GM12878 (cell line): Measurements from ENCODE around the gene SNX33. TPM values are rescaled to one million over a fixed set of nuclear protein-coding genes. Genes with fewer than 3 reads are reported as not detected.
"Not testable (repeated sequence)": the region's sequence is repeated elsewhere in the genome, so short reads cannot be mapped to it uniquely, and the experiment has no call there.

Source experiments
- ATAC-seq: fragments of 200-7000 bp; cut with Tn5 transposase; 3 replicates; pipeline ENCODE4 v1.9.1; 2020; ENCODE audit warnings: mild to moderate bottlenecking, moderate library complexity
- BruUV-seq: library from RNA; stranded (reverse); fragments of 400-500 nt; replicated peaks from 2 replicates; lab custom pipeline; 2021; lab: Mats Ljungman, UMichigan
- CTCF ChIA-PET: fragments of 300-600 bp; sonication (Branson Sonifier 250); formaldehyde crosslinking; extraction: SDS; loops from one replicate; lab custom pipeline; 2021; ENCODE audit warnings: inconsistent platforms; lab: Yijun Ruan, JAX
- POLR2A ChIA-PET: fragments of 350-600 bp; formaldehyde crosslinking; extraction: SDS; loops from one replicate; lab custom pipeline; 2021; ENCODE audit warnings: inconsistent platforms; lab: Charles Lee
- RAD21 ChIA-PET: fragments of 300-600 bp; sonication (Branson Sonifier 250); formaldehyde crosslinking; loops from one replicate; lab custom pipeline; 2023; ENCODE audit warnings: antibody characterized with exemption; ENCODE audit not compliant: unreplicated experiment; lab: Charles Lee
- SMC1A ChIA-PET: fragments of 300-600 bp; sonication (Branson Sonifier 250); formaldehyde crosslinking; loops from one replicate; lab custom pipeline; 2023; ENCODE audit not compliant: unreplicated experiment, uncharacterized antibody; lab: Charles Lee
- DNase-seq: peaks from one replicate; pipeline ENCODE4 v3.0.0-alpha.2; 2011; ENCODE audit warnings: low read depth, low spot score
- FAIRE-seq: peaks from 3 replicates; lab custom pipeline; 2011; peaks lifted over from hg19 to GRCh38; lab: Jason Lieb, UNC
- H2AFZ ChIP-seq: 2 replicates; pipeline ENCODE4 v1.6.0; 2011; ENCODE audit warnings: low read depth, low read length, control low read depth; ENCODE audit not compliant: control insufficient read depth
- H3K27ac ChIP-seq: 2 replicates; pipeline ENCODE4 v1.5.1; 2011; ENCODE audit warnings: control low read depth; ENCODE audit not compliant: control insufficient read depth, insufficient read depth
- H3K27me3 ChIP-seq, 2 experiments: replicated peaks in 1 of 2; 2 replicates each; pipeline versions ENCODE4 v1.6.0 to v1.6.1; 2011; ENCODE audit warnings: low read length in 1 of 2; ENCODE audit not compliant: control insufficient read depth in 2 of 2, insufficient read depth in 2 of 2
- H3K36me3 ChIP-seq, 2 experiments: 2 replicates each; pipeline ENCODE4 v1.5.1; 2011; ENCODE audit warnings: low read length in 1 of 2; ENCODE audit not compliant: control insufficient read depth in 2 of 2, insufficient read depth in 2 of 2
- H3K4me1 ChIP-seq: 2 replicates; pipeline ENCODE4 v1.6.1; 2011; ENCODE audit warnings: mild to moderate bottlenecking, low read length, moderate library complexity, mixed read lengths; ENCODE audit not compliant: control insufficient read depth, insufficient read depth
- H3K4me2 ChIP-seq: 2 replicates; pipeline ENCODE4 v1.6.0; 2011; ENCODE audit warnings: control low read depth; ENCODE audit not compliant: control insufficient read depth, insufficient read depth
- H3K4me3 ChIP-seq: fragments of 200-600 bp; sonication (generic); 2 replicates; pipeline ENCODE4 v1.5.1; 2016
- H3K79me2 ChIP-seq: 2 replicates; pipeline ENCODE4 v1.6.0; 2011; ENCODE audit warnings: low read length; ENCODE audit not compliant: control insufficient read depth, insufficient read depth
- H3K9ac ChIP-seq: 2 replicates; pipeline ENCODE4 v1.8.0; 2011; ENCODE audit warnings: low read length, control low read depth, mixed read lengths; ENCODE audit not compliant: control insufficient read depth, insufficient read depth
- H3K9me3 ChIP-seq: replicated peaks from 3 replicates; pipeline ENCODE4 v1.5.1; 2011; ENCODE audit warnings: mild to moderate bottlenecking, low read length; ENCODE audit not compliant: control insufficient read depth, insufficient read depth
- H4K20me1 ChIP-seq: 2 replicates; pipeline ENCODE4 v1.6.0; 2011; ENCODE audit not compliant: control insufficient read depth, insufficient read depth
- WGBS: methylation state at CpG from one replicate; pipeline ENCODE4 v1.1.6; 2016; ENCODE audit warnings: low lambda C conversion rate; ENCODE audit not compliant: insufficient replicate concordance, insufficient coverage; ENCODE audit errors: missing lambda C conversion rate; 5-methylcytosine and 5-hydroxymethylcytosine counted together
- in situ Hi-C: fragments of 300-500 bp; cut with MboI; formaldehyde crosslinking; loops from 9 replicates; pipeline ENCODE4 v1.14.3; 2018; ENCODE audit warnings: mixed read lengths
- intact Hi-C: fragments of 100-400 bp; cut with micrococcal nuclease; formaldehyde crosslinking; loops from one replicate; pipeline ENCODE4 v1.14.2; 2022; ENCODE audit not compliant: unreplicated experiment
- polyA plus RNA-seq, 11 experiments: library from polyadenylated mRNA; depleted of rRNA in 4 of 11; unstranded in 6 of 11; stranded (reverse) in 5 of 11; fragments of >200 nt; fragmentation: Nextera tagmentation in 4 of 11; fragmentation: Illumina TruSeq in 1 of 11; extraction: Ambion mirVana in 4 of 11; extraction: Trizol in 1 of 11; gene quantifications; 1 replicate in 1 of 11; 2 replicates in 10 of 11; pipeline versions ENCODE4 v1.2.1 to v1.2.3, GENCODE V29; 2011 to 2016; ENCODE audit warnings: inconsistent platforms in 2 of 11, missing spikeins in 2 of 11, low read depth in 1 of 11
- total RNA-seq, 4 experiments: library from RNA; depleted of rRNA in 3 of 4; stranded (reverse); fragments of >200 nt in 3 of 4; fragmentation: Illumina TruSeq in 1 of 4; extraction: Trizol in 1 of 4; gene quantifications; 2 replicates each; pipeline versions ENCODE4 v1.2.1 to v1.2.3, GENCODE V29; 2013 to 2021
- TF ChIP-seq, protein P1 (sequence below): IDR thresholded peaks from 2 replicates; pipeline ENCODE4 v1.6.1; 2012; ENCODE audit warnings: improper control_type of control experiment, low read depth, low read length; ENCODE audit not compliant: insufficient replicate concordance

SNX33 gene
- total and polyA plus RNA-seq, 10 of the 15 experiments (the other 5 are each of a cell fraction or from before 2014, with no cell fraction given) = 0.13 to 1.9 (median 0.55) TPM

GRCh38 chr15:75688831-75689230 is 41.1 kb downstream of the SNX33 start (continued):
- TF ChIP-seq, protein P1, sequence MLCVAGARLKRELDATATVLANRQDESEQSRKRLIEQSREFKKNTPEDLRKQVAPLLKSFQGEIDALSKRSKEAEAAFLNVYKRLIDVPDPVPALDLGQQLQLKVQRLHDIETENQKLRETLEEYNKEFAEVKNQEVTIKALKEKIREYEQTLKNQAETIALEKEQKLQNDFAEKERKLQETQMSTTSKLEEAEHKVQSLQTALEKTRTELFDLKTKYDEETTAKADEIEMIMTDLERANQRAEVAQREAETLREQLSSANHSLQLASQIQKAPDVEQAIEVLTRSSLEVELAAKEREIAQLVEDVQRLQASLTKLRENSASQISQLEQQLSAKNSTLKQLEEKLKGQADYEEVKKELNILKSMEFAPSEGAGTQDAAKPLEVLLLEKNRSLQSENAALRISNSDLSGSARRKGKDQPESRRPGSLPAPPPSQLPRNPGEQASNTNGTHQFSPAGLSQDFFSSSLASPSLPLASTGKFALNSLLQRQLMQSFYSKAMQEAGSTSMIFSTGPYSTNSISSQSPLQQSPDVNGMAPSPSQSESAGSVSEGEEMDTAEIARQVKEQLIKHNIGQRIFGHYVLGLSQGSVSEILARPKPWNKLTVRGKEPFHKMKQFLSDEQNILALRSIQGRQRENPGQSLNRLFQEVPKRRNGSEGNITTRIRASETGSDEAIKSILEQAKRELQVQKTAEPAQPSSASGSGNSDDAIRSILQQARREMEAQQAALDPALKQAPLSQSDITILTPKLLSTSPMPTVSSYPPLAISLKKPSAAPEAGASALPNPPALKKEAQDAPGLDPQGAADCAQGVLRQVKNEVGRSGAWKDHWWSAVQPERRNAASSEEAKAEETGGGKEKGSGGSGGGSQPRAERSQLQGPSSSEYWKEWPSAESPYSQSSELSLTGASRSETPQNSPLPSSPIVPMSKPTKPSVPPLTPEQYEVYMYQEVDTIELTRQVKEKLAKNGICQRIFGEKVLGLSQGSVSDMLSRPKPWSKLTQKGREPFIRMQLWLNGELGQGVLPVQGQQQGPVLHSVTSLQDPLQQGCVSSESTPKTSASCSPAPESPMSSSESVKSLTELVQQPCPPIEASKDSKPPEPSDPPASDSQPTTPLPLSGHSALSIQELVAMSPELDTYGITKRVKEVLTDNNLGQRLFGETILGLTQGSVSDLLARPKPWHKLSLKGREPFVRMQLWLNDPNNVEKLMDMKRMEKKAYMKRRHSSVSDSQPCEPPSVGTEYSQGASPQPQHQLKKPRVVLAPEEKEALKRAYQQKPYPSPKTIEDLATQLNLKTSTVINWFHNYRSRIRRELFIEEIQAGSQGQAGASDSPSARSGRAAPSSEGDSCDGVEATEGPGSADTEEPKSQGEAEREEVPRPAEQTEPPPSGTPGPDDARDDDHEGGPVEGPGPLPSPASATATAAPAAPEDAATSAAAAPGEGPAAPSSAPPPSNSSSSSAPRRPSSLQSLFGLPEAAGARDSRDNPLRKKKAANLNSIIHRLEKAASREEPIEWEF = no peak

GRCh38 chr15:75689429-75689828 is 41.7 kb downstream of the SNX33 start:
- H3K9me3 ChIP-seq, H3K4me3 ChIP-seq, H3K27ac ChIP-seq, FAIRE-seq, H2AFZ ChIP-seq, H3K36me3 ChIP-seq, H3K9ac ChIP-seq, BruUV-seq, DNase-seq, ATAC-seq, SMC1A ChIA-PET, H3K4me2 ChIP-seq, H3K79me2 ChIP-seq, RAD21 ChIA-PET, POLR2A ChIA-PET, H3K27me3 ChIP-seq, H4K20me1 ChIP-seq, CTCF ChIA-PET: not testable (repeated sequence)
- WGBS = 39% methylated on average over 20 of the region's 20 CpGs
- H3K4me1 ChIP-seq = peaks cover 13% of the 10 kb centered on the region
- intact Hi-C loops (loop anchor here (5.0 kb wide), 1 partner anchor 43 kb away; no protein-coding TSS in a partner anchor), in situ Hi-C loops (loop anchor here (5.0 kb wide), 1 partner anchor 113 kb away; no protein-coding TSS in a partner anchor)

- intact Hi-C loops, in situ Hi-C loops, BruUV-seq, H3K4me3 ChIP-seq, ATAC-seq, H3K27ac ChIP-seq, FAIRE-seq, H3K9ac ChIP-seq, H2AFZ ChIP-seq, H3K36me3 ChIP-seq, DNase-seq, H3K79me2 ChIP-seq, H3K9me3 ChIP-seq, H4K20me1 ChIP-seq, H3K27me3 ChIP-seq: not testable (repeated sequence)
- H3K4me2 ChIP-seq = peak overlapping the region; percentile 1; the same call in 1 of the 2 replicates
- RAD21 ChIA-PET = interaction anchor here (0.7 kb wide), 1 partner anchor 41 kb away, joined by 3 read pairs; no protein-coding TSS in a partner anchor
- SMC1A ChIA-PET = interaction anchor here (0.7 to 2.7 kb wide), 3 partner anchors 12 to 31 kb away, joined by 3 to 11 read pairs (median 4); a partner anchor contains a TSS
- POLR2A ChIA-PET = interaction anchor here (1.5 kb wide), 1 partner anchor 46 kb away, joined by 3 read pairs; no protein-coding TSS in a partner anchor
- 40% methylated on average over 4 of the region's 4 CpGs for WGBS
- CTCF ChIA-PET = interaction anchor here (0.8 to 2.1 kb wide), 2 partner anchors 30 to 40 kb away, joined by 3 to 8 read pairs; no protein-coding TSS in a partner anchor
- H3K4me1 ChIP-seq = peaks cover 36% of the 10 kb centered on the region
These were observed 44.6 kb downstream of the SNX33 start for GRCh38 chr15:75692311-75692710.
